H1 (cell line): ENCODE measurements around the gene TBX4. TPM values are rescaled to one million over a fixed set of nuclear protein-coding genes. Genes with fewer than 3 reads are reported as not detected.

Source experiments
- CTCF ChIA-PET: fragments of 300-600 bp; sonication (Branson Sonifier 250); formaldehyde crosslinking; loops from one replicate; lab custom pipeline; 2021; ENCODE audit not compliant: partially characterized antibody; lab: Charles Lee
- POLR2A ChIA-PET: fragments of 300-600 bp; sonication (Branson Sonifier 250); formaldehyde crosslinking; loops from one replicate; lab custom pipeline; 2021; ENCODE audit warnings: inconsistent platforms; ENCODE audit not compliant: partially characterized antibody; lab: Charles Lee
- DNase-seq, 2 experiments: peaks; one replicate each; pipeline versions ENCODE4 v3.0.0 to v3.0.0-alpha.2; 2010 to 2022; ENCODE audit warnings: low spot score in 2 of 2, low read depth in 1 of 2, mixed read lengths in 1 of 2
- FAIRE-seq: peaks from 2 replicates; lab custom pipeline; 2011; peaks lifted over from hg19 to GRCh38; lab: Jason Lieb, UNC
- H2AFZ ChIP-seq: 2 replicates; pipeline ENCODE4 v1.8.1; 2012; ENCODE audit warnings: low read length, inconsistent platforms
- H2AK5ac ChIP-seq: 2 replicates; pipeline ENCODE4 v1.6.1; 2013; ENCODE audit warnings: low read depth, low read length
- H2BK120ac ChIP-seq: replicated peaks from 2 replicates; pipeline ENCODE3; 2013; ENCODE audit warnings: low read depth, low read length, inconsistent platforms
- H2BK12ac ChIP-seq: 2 replicates; pipeline ENCODE4 v1.6.1; 2013; ENCODE audit warnings: low read depth, low read length
- H2BK15ac ChIP-seq: 2 replicates; pipeline ENCODE4 v1.6.1; 2013; ENCODE audit warnings: low read length
- H2BK20ac ChIP-seq: 2 replicates; pipeline ENCODE4 v1.6.1; 2013; ENCODE audit warnings: low read length
- H2BK5ac ChIP-seq: 2 replicates; pipeline ENCODE4 v1.6.1; 2013; ENCODE audit warnings: low read depth, low read length
- H3K14ac ChIP-seq: 2 replicates; pipeline ENCODE4 v1.6.1; 2013; ENCODE audit warnings: inconsistent platforms; ENCODE audit not compliant: insufficient read length
- H3K18ac ChIP-seq: 2 replicates; pipeline ENCODE4 v1.6.1; 2013; ENCODE audit warnings: low read length; ENCODE audit errors: extremely low read depth
- H3K23ac ChIP-seq: 2 replicates; pipeline ENCODE4 v1.6.1; 2013; ENCODE audit warnings: inconsistent platforms; ENCODE audit not compliant: insufficient read length
- H3K23me2 ChIP-seq: 2 replicates; pipeline ENCODE4 v1.6.1; 2013; ENCODE audit warnings: low read depth, low read length
- H3K27ac ChIP-seq: 2 replicates; pipeline ENCODE4 v1.6.1; 2011; ENCODE audit warnings: low read depth, low read length, inconsistent platforms
- H3K27me3 ChIP-seq, 4 experiments: replicated peaks in 1 of 4; 1 replicate in 1 of 4; 2 replicates in 3 of 4; pipeline versions ENCODE4 v1.6.1 to v1.8.1; 2011 to 2013; ENCODE audit warnings: low read length in 3 of 4, mild to moderate bottlenecking in 3 of 4, inconsistent platforms in 2 of 4, mixed read lengths in 2 of 4, moderate library complexity in 1 of 4; ENCODE audit not compliant: control insufficient read depth in 3 of 4, insufficient read depth in 3 of 4; ENCODE audit errors: extremely low read depth in 1 of 4
- H3K36me3 ChIP-seq, 4 experiments: 2 replicates each; pipeline versions ENCODE4 v1.6.1 to v1.8.1; 2011 to 2013; ENCODE audit warnings: mild to moderate bottlenecking in 4 of 4, low read length in 3 of 4, moderate library complexity in 2 of 4, control low read depth in 1 of 4, inconsistent platforms in 1 of 4; ENCODE audit not compliant: insufficient read depth in 4 of 4, control insufficient read depth in 2 of 4
- H3K4ac ChIP-seq: replicated peaks from 2 replicates; pipeline ENCODE3; 2013; ENCODE audit warnings: low read length, low read depth, mixed read lengths, inconsistent platforms; ENCODE audit not compliant: insufficient read length
- H3K4me1 ChIP-seq, 4 experiments: replicated peaks in 1 of 4; 1 replicate in 1 of 4; 2 replicates in 3 of 4; pipeline versions ENCODE4 v1.6.1 to v1.8.1; 2011 to 2013; ENCODE audit warnings: low read length in 3 of 4, inconsistent platforms in 2 of 4, mixed read lengths in 1 of 4; ENCODE audit not compliant: insufficient read depth in 4 of 4, control insufficient read depth in 3 of 4
- H3K4me2 ChIP-seq, 2 experiments: 2 replicates each; pipeline versions ENCODE4 v1.6.1 to v1.8.1; 2011 to 2013; ENCODE audit warnings: low read depth in 2 of 2, low read length in 2 of 2, control low read depth in 1 of 2, inconsistent platforms in 1 of 2, mild to moderate bottlenecking in 1 of 2; ENCODE audit not compliant: insufficient read depth in 1 of 2
- H3K4me3 ChIP-seq, 4 experiments: fragments of 200-600, 300-600 bp in 1 of 4; sonication (generic), shearing (Covaris generic), sonication (Bioruptor Twin) in 1 of 4; 2 replicates each; pipeline versions ENCODE4 v1.5.1 to v1.8.1; 2011 to 2016; ENCODE audit warnings: low read length in 4 of 4, low read depth in 3 of 4, control low read depth in 2 of 4, inconsistent platforms in 2 of 4, mild to moderate bottlenecking in 2 of 4, mixed read lengths in 1 of 4, moderate library complexity in 1 of 4; ENCODE audit not compliant: insufficient read depth in 2 of 4; ENCODE audit errors: extremely low read depth in 1 of 4
- H3K56ac ChIP-seq: replicated peaks from 2 replicates; pipeline ENCODE3; 2013; ENCODE audit warnings: low read depth, mild to moderate bottlenecking, mixed read lengths, low read length, inconsistent platforms; ENCODE audit not compliant: insufficient read length
- H3K79me1 ChIP-seq: 2 replicates; pipeline ENCODE4 v1.6.1; 2013; ENCODE audit warnings: low read depth, low read length, control low read depth
- H3K79me2 ChIP-seq, 2 experiments: 2 replicates each; pipeline versions ENCODE4 v1.6.1 to v1.8.1; 2012 to 2013; ENCODE audit warnings: low read length in 2 of 2, mild to moderate bottlenecking in 2 of 2, inconsistent platforms in 1 of 2; ENCODE audit not compliant: insufficient read depth in 2 of 2, control insufficient read depth in 1 of 2
- H3K9ac ChIP-seq, 4 experiments: replicated peaks in 1 of 4; 1 replicate in 1 of 4; 2 replicates in 3 of 4; pipeline versions ENCODE4 v1.6.1 to v1.8.1; 2011 to 2013; ENCODE audit warnings: low read depth in 3 of 4, low read length in 3 of 4, control low read depth in 2 of 4, mild to moderate bottlenecking in 2 of 4, moderate library complexity in 2 of 4, inconsistent platforms in 1 of 4; ENCODE audit errors: extremely low read depth in 1 of 4
- H3K9me3 ChIP-seq, 2 experiments: 2 replicates each; pipeline versions ENCODE4 v1.6.1 to v1.8.1; 2012 to 2013; ENCODE audit warnings: mild to moderate bottlenecking in 2 of 2, moderate library complexity in 2 of 2, control low read depth in 1 of 2, inconsistent platforms in 1 of 2, low read depth in 1 of 2, low read length in 1 of 2, mixed read lengths in 1 of 2; ENCODE audit not compliant: insufficient read depth in 2 of 2
- H4K20me1 ChIP-seq, 2 experiments: replicated peaks in 1 of 2; 2 replicates each; pipeline versions ENCODE3 to v1.8.1; 2011 to 2013; ENCODE audit warnings: inconsistent platforms in 2 of 2, low read length in 2 of 2, mild to moderate bottlenecking in 1 of 2; ENCODE audit not compliant: insufficient read depth in 2 of 2, control insufficient read depth in 1 of 2
- H4K5ac ChIP-seq: 2 replicates; pipeline ENCODE4 v1.6.1; 2013; ENCODE audit warnings: low read length, low read depth, mixed read lengths, inconsistent platforms; ENCODE audit not compliant: insufficient read length
- H4K8ac ChIP-seq: 2 replicates; pipeline ENCODE4 v1.8.0; 2013; ENCODE audit warnings: mild to moderate bottlenecking, moderate library complexity, low read length, inconsistent platforms; ENCODE audit not compliant: insufficient read depth; ENCODE audit errors: extremely low read depth
- H4K91ac ChIP-seq: replicated peaks from 2 replicates; pipeline ENCODE3; 2013; ENCODE audit warnings: low read length, mixed read lengths, inconsistent platforms; ENCODE audit not compliant: insufficient read length
- CHD2 ChIP-seq: IDR thresholded peaks from 2 replicates; pipeline ENCODE4 v1.6.1; 2012; ENCODE audit warnings: low read length, improper control_type of control experiment
- RAD21 ChIP-seq, 2 experiments: IDR thresholded peaks in 1 of 2; conservative IDR thresholded peaks in 1 of 2; 2 replicates each; pipeline ENCODE4 v1.6.1; 2011; ENCODE audit warnings: low read depth in 2 of 2, low read length in 2 of 2, improper control_type of control experiment in 1 of 2, inconsistent platforms in 1 of 2, mild to moderate bottlenecking in 1 of 2, moderate library complexity in 1 of 2
- RNF2 ChIP-seq: fragments of 200-900, 300-1000 bp; sonication (generic); IDR thresholded peaks from 2 replicates; pipeline ENCODE4 v1.7.1; 2016; ENCODE audit warnings: borderline replicate concordance, low read depth, mild to moderate bottlenecking, antibody characterized with exemption, low read length; ENCODE audit not compliant: poor library complexity, severe bottlenecking; ENCODE audit errors: missing control alignments
- WGBS, 2 experiments: shearing (Covaris generic) in 1 of 2; methylation state at CpG; one replicate each; pipeline versions ENCODE4 v1.1.6 to v1.1.7; 2013 to 2015; ENCODE audit warnings: low lambda C conversion rate in 2 of 2, mixed read lengths in 2 of 2, inconsistent platforms in 1 of 2, low coverage in 1 of 2, missing lambda C conversion rate in 1 of 2; ENCODE audit not compliant: insufficient replicate concordance in 2 of 2, insufficient coverage in 1 of 2, insufficient read length in 1 of 2; ENCODE audit errors: extremely low coverage in 1 of 2, missing lambda C conversion rate in 1 of 2; 5-methylcytosine and 5-hydroxymethylcytosine counted together
- polyA plus RNA-seq, 7 experiments: library from polyadenylated mRNA; depleted of rRNA in 3 of 7; stranded (reverse) in 5 of 7; unstranded in 2 of 7; fragments of >200 nt in 5 of 7; fragments of 200-250 nt in 2 of 7; gene quantifications; 1 replicate in 5 of 7; 2 replicates in 1 of 7; 4 replicates in 1 of 7; pipeline versions ENCODE4 v1.2.1 to v1.2.3, GENCODE V29; 2011 to 2013; ENCODE audit warnings: missing spikeins in 2 of 7, mixed read lengths in 2 of 7
- total RNA-seq: library from RNA; stranded (reverse); fragmentation: NEBNext Ultra II Directional; extraction: Animal tissue kit (Norgen Biotek cat#: 25700); gene quantifications from 2 replicates; pipeline ENCODE4 v1.2.1, GENCODE V29; 2021
- TF ChIP-seq, protein P1 (sequence below), 3 experiments: IDR thresholded peaks; 1 replicate in 2 of 3; 2 replicates in 1 of 3; pipeline versions ENCODE4 v1.5.1 to v1.6.1; 2011; ENCODE audit warnings: low read length in 3 of 3, mild to moderate bottlenecking in 3 of 3, inconsistent platforms in 2 of 3, low read depth in 1 of 3, moderate library complexity in 1 of 3; ENCODE audit not compliant: insufficient read depth in 1 of 3; ENCODE audit errors: control extremely low read depth in 1 of 3

TBX4 gene
- total and polyA plus RNA-seq, 2 of the 8 experiments (the other 6 are each of a cell fraction or from before 2014, with no cell fraction given) = 0.02 TPM; not detected in 1

DNA sequence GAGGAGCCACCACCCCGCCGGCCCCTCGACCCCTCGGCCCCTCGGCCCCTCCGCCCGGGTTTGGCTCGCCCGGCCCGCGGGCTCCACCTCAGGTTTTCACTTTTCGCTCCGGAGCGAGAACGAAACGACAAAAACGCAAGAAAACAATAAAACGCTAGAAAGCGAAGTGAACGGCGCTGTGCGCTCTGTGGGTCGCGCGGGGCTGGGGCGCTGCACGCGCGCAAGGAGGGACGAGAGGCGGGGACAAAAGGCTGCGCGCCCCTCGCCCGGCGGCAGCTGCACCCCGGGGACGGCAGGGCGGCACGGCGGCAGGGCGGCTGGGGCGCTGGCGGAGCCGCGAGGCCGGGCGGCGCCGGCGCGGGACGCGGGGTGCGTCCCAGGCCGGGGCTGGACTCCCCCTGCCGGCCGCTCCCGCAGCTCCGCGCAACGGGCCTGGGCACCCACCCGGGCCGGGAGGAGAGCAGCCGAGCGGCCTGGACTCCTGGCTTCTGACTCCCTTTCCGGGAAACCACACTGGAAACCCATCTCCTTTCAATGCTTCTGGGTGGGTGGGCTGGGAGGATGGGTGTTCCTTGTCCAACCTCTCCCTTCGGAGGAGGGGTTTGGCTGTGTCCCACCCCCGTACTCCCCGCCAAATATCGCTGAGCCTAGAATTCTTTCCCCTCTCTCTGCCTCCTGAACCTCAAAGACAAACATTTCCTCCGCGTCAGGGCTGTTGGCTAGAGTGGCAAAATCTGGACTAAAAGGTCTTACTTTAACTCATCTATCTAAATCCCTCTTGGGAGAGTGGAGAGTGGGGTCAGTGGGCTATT, 42.7 kb upstream of the TBX4 start:
- peak in 1 of 2 experiments; percentile 73 for DNase-seq
- 4% methylated on average over 19 of the region's 73 CpGs; no CpG with 5 or more reads in 1 of the 2 experiments for WGBS, 2 experiments
- Histone ChIP-seq H2BK5ac (no peak overlapping the region), H3K36me3 (peaks cover 0 to 13% (median 0%) of the 10 kb centered on the region in 4 experiments; a peak in 1 of 8 replicates), H3K14ac (no peak overlapping the region), H2AK5ac (no peak overlapping the region), H3K18ac (no peak overlapping the region), H3K9ac (no peak overlapping the region), H3K23ac (no peak overlapping the region), H3K9me3 (no peaks in the 10 kb centered on the region; a peak in 1 of 4 replicates), H3K27me3 (peaks cover 71 to 99% (median 94%) of the 10 kb centered on the region in 4 experiments), H2BK12ac (no peak overlapping the region), H3K79me2 (no peaks in the 10 kb centered on the region), H4K8ac (no peak overlapping the region), H3K4me2 (peak overlapping the region in 1 of 2 experiments; percentile 37), H4K91ac (no peak overlapping the region), H3K23me2 (peaks cover 16% of the 10 kb centered on the region), H3K4me1 (peaks cover 0 to 33% (median 21%) of the 10 kb centered on the region in 4 experiments; a peak in 5 of 7 replicates), H4K5ac (no peak overlapping the region), H4K20me1 (peaks cover 19 to 21% of the 10 kb centered on the region in 2 experiments), H3K27ac (no peak overlapping the region), H2BK20ac (no peak overlapping the region), H3K79me1 (no peaks in the 10 kb centered on the region), H3K4ac (no peak overlapping the region), H3K4me3 (peak overlapping the region in 1 of 4 experiments; percentile 49; a peak in 2 of 8 replicates), H2AFZ (no peak overlapping the region), H2BK120ac (no peak overlapping the region), H2BK15ac (no peak overlapping the region), H3K56ac (no peak overlapping the region)
- TF ChIP-seq RNF2 (peak; percentile 6), CHD2 (no peak), RAD21 (IDR thresholded peaks at IDR 0.05 in 1 of 2, conservative IDR thresholded peaks at IDR 0.05 in 1 of 2; ENCODE audit: low read depth in 2 of 2, low read length in 2 of 2) (peak; percentile 5 to 34; a peak in 3 of 4 replicates)
- TF ChIP-seq, protein P1, sequence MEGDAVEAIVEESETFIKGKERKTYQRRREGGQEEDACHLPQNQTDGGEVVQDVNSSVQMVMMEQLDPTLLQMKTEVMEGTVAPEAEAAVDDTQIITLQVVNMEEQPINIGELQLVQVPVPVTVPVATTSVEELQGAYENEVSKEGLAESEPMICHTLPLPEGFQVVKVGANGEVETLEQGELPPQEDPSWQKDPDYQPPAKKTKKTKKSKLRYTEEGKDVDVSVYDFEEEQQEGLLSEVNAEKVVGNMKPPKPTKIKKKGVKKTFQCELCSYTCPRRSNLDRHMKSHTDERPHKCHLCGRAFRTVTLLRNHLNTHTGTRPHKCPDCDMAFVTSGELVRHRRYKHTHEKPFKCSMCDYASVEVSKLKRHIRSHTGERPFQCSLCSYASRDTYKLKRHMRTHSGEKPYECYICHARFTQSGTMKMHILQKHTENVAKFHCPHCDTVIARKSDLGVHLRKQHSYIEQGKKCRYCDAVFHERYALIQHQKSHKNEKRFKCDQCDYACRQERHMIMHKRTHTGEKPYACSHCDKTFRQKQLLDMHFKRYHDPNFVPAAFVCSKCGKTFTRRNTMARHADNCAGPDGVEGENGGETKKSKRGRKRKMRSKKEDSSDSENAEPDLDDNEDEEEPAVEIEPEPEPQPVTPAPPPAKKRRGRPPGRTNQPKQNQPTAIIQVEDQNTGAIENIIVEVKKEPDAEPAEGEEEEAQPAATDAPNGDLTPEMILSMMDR (IDR thresholded peaks at IDR 0.05; ENCODE audit: control extremely low read depth in 1 of 3, insufficient read depth in 1 of 3, low read depth in 1 of 3, low read length in 3 of 3) = peak; percentile 35 to 54 (median 47)
- POLR2A ChIA-PET = interaction anchor here (1.7 to 2.3 kb wide), 2 partner anchors 11 to 53 kb away, joined by 6 to 8 read pairs; no protein-coding TSS in a partner anchor
- CTCF ChIA-PET = interaction anchor here (0.6 to 8.8 kb wide), 15 partner anchors 10 to 455 kb away, joined by 3 to 108 read pairs (median 5); partner anchors contain the start of gene TBX2
- FAIRE-seq = no peak
